RWPE2 (cell line): ENCODE results near the gene MCC.

Experiments used
- ATAC-seq: fragments of 200-7000 bp; cut with Tn5 transposase; 3 replicates; pipeline ENCODE4 v1.9.1; 2021; ENCODE audit warnings: low read depth
- DNase-seq: peaks from one replicate; pipeline ENCODE4 v3.0.0-alpha.2; 2020; ENCODE audit warnings: low spot score
- H3K27ac ChIP-seq: fragments of 450-650 bp; 2 replicates; pipeline ENCODE4 v1.5.1; 2017; ENCODE audit warnings: mild to moderate bottlenecking; ENCODE audit not compliant: poor library complexity, severe bottlenecking
- H3K27me3 ChIP-seq: fragments of 250-450 bp; sonication (Bioruptor Pico); 2 replicates; pipeline ENCODE4 v1.5.1; 2021; ENCODE audit warnings: mild to moderate bottlenecking, moderate library complexity; ENCODE audit not compliant: insufficient read depth, poor library complexity, severe bottlenecking
- H3K36me3 ChIP-seq: fragments of 250-450 bp; sonication (Bioruptor Pico); 2 replicates; pipeline ENCODE4 v1.5.1; 2020; ENCODE audit warnings: low read depth, mild to moderate bottlenecking, moderate library complexity
- H3K4me1 ChIP-seq: fragments of 250-450 bp; sonication (Bioruptor Pico); 2 replicates; pipeline ENCODE4 v1.5.1; 2021; ENCODE audit warnings: mild to moderate bottlenecking, moderate library complexity; ENCODE audit not compliant: insufficient read depth, poor library complexity, severe bottlenecking
- H3K4me3 ChIP-seq: fragments of 250-450 bp; sonication (Bioruptor Pico); 2 replicates; pipeline ENCODE4 v1.5.1; 2021; ENCODE audit warnings: mild to moderate bottlenecking, moderate library complexity; ENCODE audit not compliant: severe bottlenecking
- H3K9me3 ChIP-seq: fragments of 250-450 bp; sonication (Bioruptor Pico); 2 replicates; pipeline ENCODE4 v1.5.1; 2021; ENCODE audit warnings: mild to moderate bottlenecking, moderate library complexity; ENCODE audit not compliant: severe bottlenecking
- TF ChIP-seq, protein P1 (sequence below): fragments of 450-650 bp; IDR thresholded peaks from one replicate; pipeline ENCODE4 v1.5.1; 2017; ENCODE audit warnings: mild to moderate bottlenecking, moderate library complexity; ENCODE audit not compliant: poor library complexity, severe bottlenecking

Gene MCC

DNA sequence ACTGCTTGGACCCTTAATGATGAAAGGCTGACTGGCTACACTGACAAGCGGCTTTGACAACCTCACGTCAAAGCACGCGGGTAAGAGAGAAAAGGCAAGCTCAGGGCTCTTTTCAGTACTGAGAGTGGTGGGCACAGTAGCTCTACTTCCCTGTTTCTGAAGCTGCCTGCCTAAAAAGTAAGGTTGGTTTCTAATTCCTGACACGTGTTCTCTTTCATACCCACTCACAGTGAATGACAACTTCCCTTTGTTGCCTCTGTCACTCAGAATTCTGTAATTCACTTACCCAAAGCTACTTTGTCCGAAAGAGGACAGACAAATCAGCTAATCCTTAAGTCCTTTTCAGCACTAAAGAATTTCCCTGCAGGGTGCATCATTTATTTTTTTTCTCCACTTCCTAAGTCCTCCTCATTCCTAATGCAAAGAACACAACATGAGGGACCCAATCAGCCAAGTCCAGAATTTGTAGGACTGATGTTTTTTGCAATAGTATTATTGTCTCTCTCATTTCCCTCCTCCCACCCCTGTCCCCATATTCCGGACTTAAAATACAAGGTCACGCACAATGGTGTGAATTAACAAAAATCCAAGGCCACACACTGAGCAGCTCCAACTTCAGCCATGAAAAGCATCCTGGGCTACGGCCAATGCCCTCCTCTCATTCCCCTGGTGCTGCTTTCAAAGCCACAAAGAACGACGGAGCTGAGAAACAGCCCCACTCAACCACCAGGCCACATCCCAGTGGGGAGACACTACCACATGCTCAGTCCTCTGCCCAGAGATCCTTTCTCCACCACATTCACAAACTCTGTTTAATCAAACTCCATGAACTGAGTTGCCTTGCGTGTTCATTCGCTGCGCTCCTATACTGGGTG is 274.5 kb downstream of the MCC start:
- ATAC-seq = no peak
- no peak for DNase-seq
- peaks cover 19% of the 10 kb centered on the region for H3K4me1 ChIP-seq
- H3K9me3 ChIP-seq = no peaks in the 10 kb centered on the region
- no peaks in the 10 kb centered on the region for H3K27me3 ChIP-seq
- TF ChIP-seq, protein P1, sequence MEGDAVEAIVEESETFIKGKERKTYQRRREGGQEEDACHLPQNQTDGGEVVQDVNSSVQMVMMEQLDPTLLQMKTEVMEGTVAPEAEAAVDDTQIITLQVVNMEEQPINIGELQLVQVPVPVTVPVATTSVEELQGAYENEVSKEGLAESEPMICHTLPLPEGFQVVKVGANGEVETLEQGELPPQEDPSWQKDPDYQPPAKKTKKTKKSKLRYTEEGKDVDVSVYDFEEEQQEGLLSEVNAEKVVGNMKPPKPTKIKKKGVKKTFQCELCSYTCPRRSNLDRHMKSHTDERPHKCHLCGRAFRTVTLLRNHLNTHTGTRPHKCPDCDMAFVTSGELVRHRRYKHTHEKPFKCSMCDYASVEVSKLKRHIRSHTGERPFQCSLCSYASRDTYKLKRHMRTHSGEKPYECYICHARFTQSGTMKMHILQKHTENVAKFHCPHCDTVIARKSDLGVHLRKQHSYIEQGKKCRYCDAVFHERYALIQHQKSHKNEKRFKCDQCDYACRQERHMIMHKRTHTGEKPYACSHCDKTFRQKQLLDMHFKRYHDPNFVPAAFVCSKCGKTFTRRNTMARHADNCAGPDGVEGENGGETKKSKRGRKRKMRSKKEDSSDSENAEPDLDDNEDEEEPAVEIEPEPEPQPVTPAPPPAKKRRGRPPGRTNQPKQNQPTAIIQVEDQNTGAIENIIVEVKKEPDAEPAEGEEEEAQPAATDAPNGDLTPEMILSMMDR = no peak
- no peak overlapping the region for H3K27ac ChIP-seq
- no peaks in the 10 kb centered on the region for H3K36me3 ChIP-seq
- no peak overlapping the region for H3K4me3 ChIP-seq

DNA sequence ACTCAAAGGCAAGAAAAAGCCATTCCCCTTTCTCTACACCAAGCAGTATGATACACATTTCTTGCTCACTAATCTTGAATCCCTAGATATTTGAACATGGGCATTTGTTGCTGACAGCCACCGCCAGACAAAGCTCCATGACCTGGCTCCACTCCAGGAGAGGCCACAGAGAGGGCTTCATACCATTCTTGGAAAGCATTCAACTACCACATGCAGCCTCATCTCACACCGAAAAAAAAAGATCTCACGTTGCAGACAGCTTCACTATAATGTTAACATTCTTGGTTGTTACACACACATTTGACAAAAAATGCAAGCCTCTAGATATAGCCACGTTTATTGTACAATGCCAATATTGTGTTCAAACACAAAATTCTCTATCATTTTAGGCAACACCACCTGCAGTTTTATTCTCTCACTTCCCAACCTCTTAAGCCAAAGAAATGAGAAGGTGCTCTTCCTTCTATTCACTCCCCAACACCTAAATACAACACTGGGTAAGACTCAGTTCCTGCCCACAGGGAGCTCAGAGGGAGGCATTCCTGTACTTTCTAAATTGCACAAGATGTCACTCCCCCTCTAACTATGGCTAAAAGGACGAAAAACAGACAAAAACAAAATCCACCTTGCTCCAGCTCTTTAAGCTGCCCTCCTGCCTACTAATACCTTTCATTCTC is 275.9 kb downstream of the MCC start:
- DNase-seq (no peak), ATAC-seq (peak; percentile 50)
- peaks cover 17% of the 10 kb centered on the region for H3K4me1 ChIP-seq
- TF ChIP-seq, protein P1 = no peak
- no peaks in the 10 kb centered on the region for H3K9me3 ChIP-seq
- no peaks in the 10 kb centered on the region for H3K27me3 ChIP-seq
- H3K27ac ChIP-seq = no peak overlapping the region
- no peak overlapping the region for H3K4me3 ChIP-seq
- no peaks in the 10 kb centered on the region for H3K36me3 ChIP-seq

DNA sequence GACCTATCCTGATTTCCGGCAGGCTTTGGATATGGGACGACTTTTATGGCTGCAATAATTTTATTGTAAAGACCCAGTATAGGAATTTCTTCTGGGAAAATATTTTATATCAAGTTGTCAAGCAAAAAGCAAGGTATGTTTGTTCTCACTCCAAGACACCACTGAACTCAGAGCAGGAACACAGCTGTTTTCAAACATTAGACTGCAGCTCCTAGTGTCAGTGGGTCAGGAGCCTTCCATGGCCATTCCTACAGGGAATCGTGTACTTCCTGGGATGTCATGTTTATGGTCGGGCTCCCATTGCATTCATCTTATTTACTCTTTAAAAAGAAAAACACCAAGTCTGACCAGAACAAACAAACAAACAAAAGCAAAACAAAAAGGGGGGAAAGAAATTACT is 278.8 kb downstream of the MCC start:
- ATAC-seq (no peak), DNase-seq (no peak)
- H3K4me1 ChIP-seq = peaks cover 37% of the 10 kb centered on the region
- H3K27me3 ChIP-seq = no peaks in the 10 kb centered on the region
- H3K27ac ChIP-seq = no peak overlapping the region
- TF ChIP-seq, protein P1 = no peak
- H3K4me3 ChIP-seq = no peak overlapping the region
- no peaks in the 10 kb centered on the region for H3K36me3 ChIP-seq
- no peaks in the 10 kb centered on the region for H3K9me3 ChIP-seq

DNA sequence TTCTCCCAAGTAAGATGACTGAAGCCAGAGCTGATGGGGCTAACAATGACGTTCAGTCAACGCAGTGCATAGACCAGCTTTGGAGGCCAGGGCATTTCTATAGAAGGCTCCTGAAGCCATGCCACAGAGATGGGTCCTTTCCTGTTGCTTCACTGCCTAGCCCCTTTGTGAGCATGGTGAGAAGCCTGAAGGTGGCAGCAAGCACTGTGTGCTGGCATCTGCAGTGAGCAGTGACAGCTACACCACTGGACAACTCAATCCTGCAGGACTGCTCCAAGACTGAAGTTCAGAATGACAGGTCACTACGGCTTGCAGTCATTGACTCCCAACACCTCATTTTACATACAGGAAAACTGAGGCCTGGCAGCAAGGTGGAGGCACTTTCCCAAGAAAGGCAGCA is 282.4 kb downstream of the MCC start:
- H3K9me3 ChIP-seq = no peaks in the 10 kb centered on the region
- H3K27me3 ChIP-seq = no peaks in the 10 kb centered on the region
- no peaks in the 10 kb centered on the region for H3K36me3 ChIP-seq
- no peak for DNase-seq
- peak overlapping the region; percentile 62 for H3K27ac ChIP-seq
- peak; percentile 22; the same call in 1 of the 3 replicates for ATAC-seq
- TF ChIP-seq, protein P1 = peak; percentile 39
- H3K4me3 ChIP-seq = no peak overlapping the region
- H3K4me1 ChIP-seq = peaks cover 51% of the 10 kb centered on the region

DNA sequence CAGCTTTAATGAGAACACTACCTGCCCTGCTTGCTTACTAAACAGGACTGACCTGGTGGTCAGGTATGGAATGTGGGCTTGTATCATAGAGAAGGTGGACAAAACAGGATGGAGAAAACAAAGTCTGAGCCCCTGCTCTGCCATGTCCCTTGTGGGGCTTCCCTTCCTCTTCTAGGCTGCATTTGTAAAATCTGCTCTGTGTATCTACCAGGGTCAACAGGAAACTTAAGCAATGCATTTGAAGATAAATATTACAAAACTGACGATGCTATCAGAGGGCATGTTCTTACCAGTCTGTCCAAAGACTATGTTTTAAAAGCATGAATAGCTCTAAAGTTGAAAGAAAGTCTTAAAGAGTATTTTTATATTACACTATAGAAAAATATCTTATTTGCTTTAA is 282.9 kb downstream of the MCC start:
- peak overlapping the region; percentile 62 for H3K27ac ChIP-seq
- H3K4me1 ChIP-seq = peaks cover 55% of the 10 kb centered on the region
- H3K36me3 ChIP-seq = no peaks in the 10 kb centered on the region
- peak; percentile 24 for ATAC-seq
- no peak overlapping the region for H3K4me3 ChIP-seq
- TF ChIP-seq, protein P1 = no peak
- H3K9me3 ChIP-seq = no peaks in the 10 kb centered on the region
- no peaks in the 10 kb centered on the region for H3K27me3 ChIP-seq
- no peak for DNase-seq
